GM21717 (cell line): ENCODE data around the gene SHOX.
"Not testable (repeated sequence)": the region's sequence is repeated elsewhere in the genome, so short reads cannot be mapped to it uniquely, and the experiment has no call there.

Source experiments
- ATAC-seq: cut with Tn5 transposase; IDR thresholded peaks from one replicate; pipeline ENCODE4 v1.9.1; 2021; ENCODE audit warnings: mild to moderate bottlenecking, moderate library complexity; ENCODE audit not compliant: unreplicated experiment

Gene SHOX

DNA sequence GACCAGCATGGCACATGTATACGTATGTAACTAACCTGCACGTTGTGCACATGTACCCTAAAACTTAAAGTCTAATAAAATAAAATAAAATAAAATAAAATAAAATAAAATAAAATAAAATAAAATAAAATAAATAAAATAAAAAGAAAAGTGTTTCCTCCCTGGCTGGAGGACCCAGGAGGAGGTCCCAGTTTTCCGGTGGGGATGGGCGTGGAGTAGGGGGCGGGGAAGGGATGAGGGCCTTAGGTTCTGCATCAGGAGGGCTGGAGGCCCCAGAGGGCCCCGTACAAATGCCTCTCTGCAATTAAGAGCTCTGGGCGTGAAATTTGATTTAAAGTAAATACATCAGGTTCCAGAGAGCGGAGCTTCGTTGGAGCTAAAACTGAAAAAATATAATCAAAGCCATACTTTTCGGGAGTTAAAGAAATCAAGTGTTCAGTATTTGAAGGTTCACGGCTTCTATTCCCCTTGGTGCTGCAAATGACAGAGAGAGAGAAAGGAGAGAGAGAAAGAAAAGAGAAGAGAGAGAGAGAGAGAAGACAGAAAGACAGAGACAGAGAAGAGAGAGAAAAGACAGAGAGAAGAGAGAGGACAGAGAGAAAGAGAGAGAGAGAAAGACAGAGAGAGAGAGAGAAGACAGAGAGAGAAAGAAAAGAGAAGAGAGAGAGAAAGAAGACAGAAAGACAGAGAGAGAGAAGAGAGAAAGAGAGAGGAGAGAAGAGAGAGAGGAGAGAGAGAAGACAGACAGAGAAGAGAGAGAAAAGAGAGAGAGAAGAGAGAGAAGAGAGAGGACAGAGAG, 8.7 kb upstream of the SHOX start:
- ATAC-seq = no peak

DNA sequence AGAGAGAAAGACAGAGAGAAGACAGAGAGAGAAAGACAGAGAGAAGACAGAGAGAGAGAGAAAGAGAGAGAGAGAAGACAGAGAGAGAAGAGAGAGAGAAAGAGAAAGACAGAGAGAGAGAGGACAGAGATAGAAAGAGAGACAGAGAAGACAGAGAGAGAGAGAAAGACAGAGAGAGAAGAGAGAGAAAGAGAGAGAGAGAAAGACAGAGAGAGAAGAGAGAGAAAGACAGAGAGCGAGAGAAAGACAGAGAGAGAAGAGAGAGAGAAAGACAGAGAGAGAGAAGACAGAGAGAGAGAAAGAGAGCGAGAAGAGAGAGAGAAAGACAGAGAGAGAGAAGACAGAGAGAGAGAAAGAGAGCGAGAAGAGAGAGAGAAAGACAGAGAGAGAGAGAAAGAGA, 7.8 kb upstream of the SHOX start:
- not testable (repeated sequence) for ATAC-seq

DNA sequence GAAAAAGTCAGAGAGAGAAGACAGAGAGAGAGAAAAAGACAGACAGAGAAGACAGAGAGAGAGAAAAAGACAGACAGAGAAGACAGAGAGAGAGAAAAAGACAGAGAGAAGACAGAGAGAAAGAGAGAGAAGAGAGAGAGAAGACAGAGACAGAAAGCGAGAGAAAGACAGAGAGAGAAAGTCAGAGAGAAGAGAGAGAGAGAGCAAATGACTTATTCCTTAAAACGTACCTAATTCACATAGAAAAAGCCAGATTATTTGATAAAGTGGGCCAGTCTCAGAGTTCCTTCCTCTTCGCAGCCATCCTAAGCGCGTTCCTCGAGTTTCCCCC, 7.4 kb upstream of the SHOX start:
- no peak for ATAC-seq

DNA sequence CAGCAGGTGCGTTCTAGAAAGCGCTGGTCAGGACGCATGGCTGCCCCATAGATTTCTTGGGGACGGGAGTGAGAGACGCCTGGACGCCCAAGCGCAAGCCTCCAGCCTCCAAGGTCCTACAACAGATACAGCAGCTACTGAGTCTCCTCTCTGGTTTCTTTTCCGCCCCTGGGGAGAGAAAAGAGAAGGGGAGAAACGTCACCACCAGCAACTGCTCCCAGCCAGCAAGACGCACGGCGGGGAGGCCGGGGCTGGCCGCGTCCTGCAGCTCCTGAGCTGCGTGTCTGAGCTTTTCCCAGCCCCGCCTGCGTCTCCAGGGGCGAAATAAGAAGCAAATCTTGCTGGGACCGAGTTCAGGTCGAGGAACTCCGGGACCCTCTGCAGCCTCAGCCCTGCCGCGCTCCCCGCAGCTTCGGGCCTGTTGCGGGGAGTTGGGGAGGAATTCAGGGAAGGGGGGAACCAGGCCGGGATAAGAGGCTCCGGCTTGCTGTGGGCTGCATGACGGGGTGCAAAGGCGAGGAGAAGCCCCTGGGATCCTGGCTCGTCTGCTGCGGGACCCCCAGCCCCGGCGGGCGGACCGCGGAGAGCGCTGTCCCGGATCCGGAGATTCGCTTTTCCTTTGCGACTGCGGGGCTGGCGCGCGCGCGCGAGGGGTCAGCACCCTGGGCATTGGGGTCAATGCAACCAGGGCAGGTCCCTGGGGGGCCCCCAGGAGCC, 6.8 kb upstream of the SHOX start:
- no peak for ATAC-seq

DNA sequence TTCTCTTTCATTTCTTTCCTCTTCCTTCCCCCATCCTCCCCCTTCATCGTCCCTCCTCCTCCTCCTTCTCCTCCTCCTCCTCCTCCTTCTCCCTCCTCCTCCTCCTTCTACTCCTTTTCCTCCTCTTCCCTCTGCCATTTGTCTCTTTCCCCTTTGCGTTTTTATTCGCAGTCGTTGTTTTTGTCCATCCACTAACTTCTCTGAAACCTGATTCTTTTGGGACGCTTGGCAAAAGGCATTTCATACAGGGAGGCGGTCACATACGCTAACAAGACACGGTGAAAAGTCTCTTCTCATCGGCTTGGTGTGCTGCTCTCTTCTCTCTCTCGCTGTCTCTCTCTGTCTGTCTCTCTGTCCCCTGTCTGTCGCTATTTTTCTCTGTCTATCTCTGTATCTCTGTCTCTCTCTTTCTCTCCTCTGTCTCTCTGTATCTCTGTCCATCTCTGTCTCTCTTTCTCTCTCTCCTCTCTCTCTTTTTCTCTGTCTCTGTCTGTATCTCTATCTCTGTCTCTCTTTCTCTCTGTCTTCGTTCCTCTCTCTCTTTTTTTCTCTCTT, 5.4 kb upstream of the SHOX start:
- no peak for ATAC-seq

DNA sequence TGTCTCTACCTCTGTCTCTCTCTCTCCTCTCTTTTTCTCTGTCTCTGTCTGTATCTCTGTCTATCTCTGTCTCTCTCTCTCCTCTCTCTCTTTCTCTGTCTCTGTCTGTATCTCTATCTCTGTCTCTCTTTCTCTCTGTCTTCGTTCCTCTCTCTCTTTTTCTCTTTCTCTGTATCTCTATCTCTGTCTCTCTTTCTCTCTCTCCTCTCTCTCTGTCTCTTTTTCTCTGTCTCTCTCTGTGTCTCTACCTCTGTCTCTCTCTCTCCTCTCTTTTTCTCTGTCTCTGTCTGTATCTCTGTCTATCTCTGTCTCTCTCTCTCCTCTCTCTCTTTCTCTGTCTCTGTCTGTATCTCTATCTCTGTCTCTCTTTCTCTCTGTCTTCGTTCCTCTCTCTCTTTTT, 4.5 kb upstream of the SHOX start:
- not testable (repeated sequence) for ATAC-seq

DNA sequence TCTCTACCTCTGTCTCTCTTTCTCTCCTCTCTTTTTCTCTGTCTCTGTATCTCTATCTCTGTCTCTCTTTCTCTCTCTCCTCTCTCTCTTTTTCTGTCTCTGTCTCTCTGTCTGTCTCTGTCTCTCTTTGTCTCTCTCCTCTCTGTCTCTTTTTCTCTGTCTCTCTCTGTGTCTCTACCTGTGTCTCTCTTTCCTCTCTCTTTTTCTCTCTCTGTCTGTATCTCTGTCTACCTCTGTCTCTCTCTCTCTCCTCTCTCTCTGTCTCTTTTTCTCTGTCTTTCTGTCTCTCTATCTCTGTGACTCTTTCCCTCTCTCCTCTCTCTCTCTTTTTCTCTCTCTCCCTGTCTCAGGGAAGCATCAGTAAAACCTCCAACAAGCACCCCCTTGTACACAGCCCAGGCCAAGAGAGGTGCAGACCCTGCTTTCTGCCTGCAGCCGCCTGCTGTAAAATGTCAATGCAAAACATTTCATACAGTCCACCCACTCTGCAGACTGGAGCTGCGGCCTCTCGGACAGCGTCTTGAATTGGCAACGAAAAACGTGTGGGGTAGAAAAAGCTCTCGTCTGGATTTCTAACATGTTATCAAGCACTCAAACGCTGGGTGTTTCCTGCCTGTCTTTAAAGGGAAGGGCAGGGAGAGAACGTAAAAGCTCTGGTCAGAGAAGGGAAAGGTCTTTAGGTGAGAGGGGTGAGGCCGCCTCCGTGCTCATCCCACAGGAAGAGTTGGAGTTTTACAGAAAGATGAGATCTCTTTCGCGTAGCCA, 3.7 kb upstream of the SHOX start:
- no peak for ATAC-seq

DNA sequence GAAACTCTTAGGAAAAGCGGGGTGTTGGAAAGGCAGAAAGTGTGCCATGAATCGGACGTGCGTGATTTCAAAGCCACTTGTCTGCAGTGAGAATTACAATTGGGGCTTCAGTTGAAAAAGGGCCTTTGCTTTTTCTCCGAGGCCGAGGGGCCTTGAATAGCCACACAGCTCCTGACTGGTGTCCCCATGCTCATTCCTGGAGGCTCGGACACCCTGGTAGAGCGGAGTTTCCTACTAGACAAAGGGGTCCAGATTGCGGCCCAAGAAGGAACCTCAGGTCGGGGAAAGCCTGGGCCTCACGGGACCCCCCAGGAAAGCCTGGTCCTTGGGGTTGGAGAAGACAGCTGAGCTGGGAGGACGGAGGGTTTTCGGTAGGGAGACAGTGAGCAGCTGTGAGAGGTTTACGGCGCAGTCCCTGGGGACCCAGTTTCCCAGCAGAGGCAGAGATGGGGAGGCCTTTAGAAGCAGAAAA, 3.0 kb upstream of the SHOX start:
- no peak for ATAC-seq

DNA sequence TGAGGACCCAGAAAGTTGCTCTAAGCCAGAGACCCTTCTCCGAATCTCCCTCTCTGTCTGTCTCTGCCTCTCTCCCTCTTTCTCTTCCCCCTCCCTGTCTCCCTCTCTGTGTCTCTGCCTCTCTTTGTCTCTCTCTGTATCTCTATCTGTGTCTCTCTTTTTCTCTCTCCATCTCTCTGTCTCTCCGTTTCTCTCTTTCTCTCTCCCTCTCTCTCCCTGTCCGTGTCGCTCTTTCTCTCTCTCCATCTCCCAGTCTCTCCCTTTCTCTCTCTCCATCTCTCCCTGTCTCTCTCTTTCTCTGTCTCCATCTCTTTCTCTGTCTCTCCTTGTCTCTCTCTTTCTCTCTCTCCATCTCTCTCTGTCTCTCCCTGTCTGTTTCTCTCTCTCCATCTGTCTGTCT, 2.6 kb upstream of the SHOX start:
- no peak for ATAC-seq

DNA sequence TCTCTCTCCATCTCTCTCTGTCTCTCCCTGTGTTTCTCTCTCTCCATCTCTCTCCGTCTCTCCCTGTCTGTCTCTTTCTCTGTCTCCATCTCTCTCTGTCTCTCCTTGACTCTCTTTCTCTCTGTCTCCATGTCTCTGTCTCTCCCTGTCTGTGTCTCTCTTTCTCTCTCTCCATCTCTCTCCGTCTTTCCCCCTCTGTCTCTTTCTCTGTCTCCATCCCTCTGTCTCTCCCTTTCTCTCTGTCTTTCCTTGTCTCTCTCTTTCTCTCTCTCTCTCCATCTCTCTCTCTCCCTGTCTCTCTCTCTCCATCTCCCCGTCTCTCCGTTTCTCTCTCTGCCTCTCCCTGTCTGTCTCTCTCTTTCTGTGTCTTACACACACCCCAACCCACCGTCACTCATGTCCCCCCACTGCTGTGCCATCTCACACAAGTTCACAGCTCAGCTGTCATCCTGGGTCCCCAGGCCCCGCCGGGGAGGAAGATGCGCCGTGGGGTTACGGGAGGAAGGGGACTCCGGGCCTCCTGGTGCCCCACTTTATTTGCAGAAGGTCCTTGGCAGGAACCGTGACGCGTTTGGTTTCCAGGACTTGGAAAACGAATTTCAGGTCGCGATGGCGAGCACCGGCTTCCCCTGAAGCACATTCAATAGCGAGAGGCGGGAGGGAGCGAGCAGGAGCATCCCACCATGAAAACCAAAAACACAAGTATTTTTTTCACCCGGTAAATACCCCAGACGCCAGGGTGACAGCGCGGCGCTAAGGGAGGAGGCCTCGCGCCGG, 1.2 kb upstream of the SHOX start:
- no peak for ATAC-seq

DNA sequence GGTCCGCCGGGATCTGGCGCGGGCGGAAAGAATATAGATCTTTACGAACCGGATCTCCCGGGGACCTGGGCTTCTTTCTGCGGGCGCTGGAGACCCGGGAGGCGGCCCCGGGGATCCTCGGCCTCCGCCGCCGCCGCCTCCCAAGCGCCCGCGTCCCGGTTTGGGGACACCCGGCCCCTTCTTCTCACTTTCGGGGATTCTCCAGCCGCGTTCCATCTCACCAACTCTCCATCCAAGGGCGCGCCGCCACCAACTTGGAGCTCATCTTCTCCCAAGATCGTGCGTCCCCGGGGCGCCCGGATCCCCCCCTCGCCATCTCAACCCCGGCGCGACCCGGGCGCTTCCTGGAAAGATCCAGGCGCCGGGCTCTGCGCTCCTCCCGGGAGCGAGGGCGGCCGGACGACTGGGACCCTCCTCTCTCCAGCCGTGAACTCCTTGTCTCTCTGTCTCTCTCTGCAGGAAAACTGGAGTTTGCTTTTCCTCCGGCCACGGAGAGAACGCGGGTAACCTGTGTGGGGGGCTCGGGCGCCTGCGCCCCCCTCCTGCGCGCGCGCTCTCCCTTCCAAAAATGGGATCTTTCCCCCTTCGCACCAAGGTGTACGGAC, 482 bp upstream of the SHOX start:
- no peak for ATAC-seq

DNA sequence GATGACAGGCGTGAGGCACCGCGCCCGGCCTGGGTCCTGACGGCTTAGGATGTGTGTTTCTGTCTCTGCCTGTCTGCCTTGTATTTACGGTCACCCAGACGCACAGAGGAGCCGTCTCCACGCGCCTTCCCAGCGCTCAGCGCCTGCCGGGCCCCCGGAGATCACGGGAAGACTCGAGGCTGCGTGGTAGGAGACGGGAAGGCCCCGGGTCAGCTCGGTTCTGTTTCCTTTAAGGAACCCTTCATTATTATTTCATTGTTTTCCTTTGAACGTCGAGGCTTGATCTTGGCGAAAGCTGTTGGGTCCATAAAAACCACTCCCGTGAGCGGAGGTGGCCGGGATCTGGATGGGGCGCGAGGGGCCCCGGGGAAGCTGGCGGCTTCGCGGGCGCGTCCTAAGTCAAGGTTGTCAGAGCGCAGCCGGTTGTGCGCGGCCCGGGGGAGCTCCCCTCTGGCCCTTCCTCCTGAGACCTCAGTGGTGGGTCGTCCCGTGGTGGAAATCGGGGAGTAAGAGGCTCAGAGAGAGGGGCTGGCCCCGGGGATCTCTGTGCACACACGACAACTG, 1.3 kb downstream of the SHOX start:
- ATAC-seq = no peak

DNA sequence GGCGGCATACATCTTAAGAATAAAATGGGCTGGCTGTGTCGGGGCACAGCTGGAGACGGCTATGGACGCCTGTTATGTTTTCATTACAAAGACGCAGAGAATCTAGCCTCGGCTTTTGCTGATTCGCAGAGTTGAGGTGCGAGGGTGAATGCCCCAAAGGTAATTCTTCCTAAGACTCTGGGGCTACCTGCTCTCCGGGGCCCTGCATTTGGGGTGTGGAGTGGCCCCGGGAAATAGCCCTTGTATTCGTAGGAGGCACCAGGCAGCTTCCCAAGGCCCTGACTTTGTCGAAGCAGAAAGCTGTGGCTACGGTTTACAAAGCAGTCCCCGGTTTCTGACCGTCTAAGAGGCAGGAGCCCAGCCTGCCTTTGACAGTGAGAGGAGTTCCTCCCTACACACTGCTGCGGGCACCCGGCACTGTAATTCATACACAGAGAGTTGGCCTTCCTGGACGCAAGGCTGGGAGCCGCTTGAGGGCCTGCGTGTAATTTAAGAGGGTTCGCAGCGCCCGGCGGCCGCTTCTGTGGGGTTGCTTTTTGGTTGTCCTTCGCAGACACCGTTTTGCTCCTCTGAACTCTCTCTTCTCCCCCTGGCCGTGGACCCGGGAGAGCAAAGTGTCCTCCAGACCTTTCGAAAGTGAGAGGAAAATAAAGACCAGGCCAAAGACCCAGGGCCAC, 1.9 kb downstream of the SHOX start:
- no peak for ATAC-seq

DNA sequence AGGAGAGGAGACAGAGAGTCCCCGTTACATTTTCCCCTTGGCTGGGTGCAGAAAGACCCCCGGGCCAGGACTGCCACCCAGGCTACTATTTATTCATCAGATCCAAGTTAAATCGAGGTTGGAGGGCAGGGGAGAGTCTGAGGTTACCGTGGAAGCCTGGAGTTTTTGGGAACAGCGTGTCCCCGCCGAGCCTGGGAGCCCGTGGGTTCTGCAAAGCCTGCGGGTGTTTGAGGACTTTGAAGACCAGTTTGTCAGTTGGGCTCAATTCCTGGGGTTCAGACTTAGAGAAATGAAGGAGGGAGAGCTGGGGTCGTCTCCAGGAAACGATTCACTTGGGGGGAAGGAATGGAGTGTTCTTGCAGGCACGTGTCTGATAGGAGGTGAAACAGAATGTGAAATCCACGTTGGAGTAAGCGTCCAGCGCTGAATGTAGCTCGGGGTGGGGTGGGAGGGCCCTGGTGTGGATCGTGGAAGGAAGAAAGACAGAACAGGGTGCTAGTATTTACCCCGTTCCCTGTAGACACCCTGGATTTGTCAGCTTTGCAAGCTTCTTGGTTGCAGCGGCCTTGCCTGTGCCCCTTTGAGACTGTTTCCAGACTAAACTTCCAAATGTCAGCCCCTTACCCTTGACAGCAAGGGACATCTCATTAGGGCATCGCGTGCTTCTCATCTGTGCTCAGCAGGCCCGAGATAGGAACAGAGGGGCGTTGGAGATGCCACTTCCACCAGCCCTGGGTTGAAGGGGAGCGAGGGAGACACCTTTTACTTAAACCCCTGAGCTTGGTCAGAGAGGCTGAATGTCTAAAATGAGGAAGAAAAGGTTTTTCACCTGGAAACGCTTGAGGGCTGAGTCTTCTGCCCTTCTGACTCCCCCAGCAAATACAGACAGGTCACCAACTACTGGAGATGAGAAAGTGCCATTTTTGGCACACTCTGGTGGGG, 2.7 kb downstream of the SHOX start:
- no peak for ATAC-seq

DNA sequence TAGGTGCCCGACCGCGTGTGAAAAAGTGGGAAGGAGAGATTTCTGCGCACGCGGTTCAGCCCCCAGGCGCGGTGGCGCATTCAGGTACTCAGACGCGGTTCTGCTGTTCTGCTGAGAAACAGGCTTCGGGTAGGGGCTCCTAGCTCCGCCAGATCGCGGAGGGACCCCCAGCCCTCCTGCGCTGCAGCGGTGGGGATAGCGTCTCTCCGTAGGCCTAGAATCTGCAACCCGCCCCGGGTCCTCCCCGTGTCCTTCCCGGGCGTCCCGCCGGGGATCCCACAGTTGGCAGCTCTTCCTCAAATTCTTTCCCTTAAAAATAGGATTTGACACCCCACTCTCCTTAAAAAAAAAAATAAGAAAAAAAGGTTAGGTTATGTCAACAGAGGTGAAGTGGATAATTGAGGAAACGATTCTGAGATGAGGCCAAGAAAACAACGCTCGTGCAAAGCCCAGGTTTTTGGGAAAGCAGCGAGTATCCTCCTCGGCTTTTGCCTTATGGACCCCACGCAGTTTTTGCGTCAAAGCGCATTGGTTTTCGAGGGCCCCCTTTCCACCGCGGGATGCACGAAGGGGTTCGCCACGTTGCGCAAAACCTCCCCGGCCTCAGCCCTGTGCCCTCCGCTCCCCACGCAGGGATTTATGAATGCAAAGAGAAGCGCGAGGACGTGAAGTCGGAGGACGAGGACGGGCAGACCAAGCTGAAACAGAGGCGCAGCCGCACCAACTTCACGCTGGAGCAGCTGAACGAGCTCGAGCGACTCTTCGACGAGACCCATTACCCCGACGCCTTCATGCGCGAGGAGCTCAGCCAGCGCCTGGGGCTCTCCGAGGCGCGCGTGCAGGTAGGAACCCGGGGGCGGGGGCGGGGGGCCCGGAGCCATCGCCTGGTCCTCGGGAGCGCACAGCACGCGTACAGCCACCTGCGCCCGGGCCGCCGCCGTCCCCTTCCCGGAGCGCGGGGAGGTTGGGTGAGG, 3.7 kb downstream of the SHOX start:
- ATAC-seq = no peak

DNA sequence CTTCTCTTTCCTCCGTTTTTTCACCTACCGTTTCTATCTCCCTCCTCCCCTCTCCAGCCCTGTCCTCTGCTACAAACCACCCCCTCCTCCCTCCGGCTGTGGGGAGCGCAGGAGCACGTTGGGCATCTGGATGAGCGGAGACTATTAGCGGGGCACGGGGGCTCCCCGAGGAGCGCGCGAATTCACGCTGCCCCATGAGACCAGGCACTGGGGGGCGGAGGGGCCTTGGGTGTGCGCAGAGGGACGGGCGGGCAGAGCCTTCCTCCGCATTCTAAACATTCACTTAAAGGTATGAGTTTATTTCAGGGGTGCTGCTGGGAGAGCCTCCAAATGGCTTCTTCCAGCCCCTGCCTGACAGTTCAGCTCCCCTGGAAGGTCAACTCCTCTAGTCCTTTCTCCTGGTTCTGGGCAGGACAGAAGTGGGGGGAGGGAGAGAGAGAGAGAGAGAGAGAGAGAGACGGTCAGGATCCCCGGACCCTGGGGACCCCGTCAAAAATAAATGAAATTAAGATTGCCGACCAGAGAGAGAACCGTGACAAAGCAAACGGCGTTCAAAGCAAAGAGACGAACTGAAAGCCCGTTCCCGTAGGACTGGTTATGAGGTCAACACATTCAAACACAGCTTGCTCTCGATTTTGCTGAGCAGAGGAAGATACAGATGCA, 5.0 kb downstream of the SHOX start:
- ATAC-seq = no peak
